ENCODE measurements around the gene PPFIA4. TPM values are rescaled to one million over a fixed set of nuclear protein-coding genes. Genes with fewer than 3 reads are reported as not detected.

Gene PPFIA4
- total and polyA plus RNA-seq, 9 of the 15 experiments (the other 6 are each of a cell fraction or from before 2014, with no cell fraction given): 0.07 to 12.0 (median 0.70) TPM

GRCh38 chr1:203060115-203060514, 33.8 kb downstream of the PPFIA4 start:
- in situ Hi-C loops (cut with MboI): no loop called here
- H3K4me3 ChIP-seq: no peak overlapping the region
- H3K4me2 ChIP-seq (ENCODE audit: insufficient read depth, low read length): no peak overlapping the region
- ATAC-seq (no peak), FAIRE-seq (no peak), DNase-seq (ENCODE audit: extremely low read depth in 1 of 4, low spot score in 3 of 4) (no peak)
- H3K27me3 ChIP-seq (ENCODE audit: control insufficient read depth in 2 of 2, insufficient read depth in 2 of 2, low read length in 2 of 2): peaks cover 51 to 91% of the 10 kb centered on the region in 2 experiments
- H3K9ac ChIP-seq (ENCODE audit: insufficient read depth in 1 of 2, low read depth in 2 of 2, low read length in 2 of 2): no peak overlapping the region
- intact Hi-C loops (cut with micrococcal nuclease): no loop called here
- H3K9me1 ChIP-seq (ENCODE audit: control insufficient read depth, insufficient read depth, low read length): no peaks in the 10 kb centered on the region
- WGBS (ENCODE audit: insufficient coverage, low coverage, missing lambda C conversion rate): 5% methylated on average over 11 of the region's 11 CpGs
- POLR2A ChIA-PET: interaction anchor here (0.8 kb wide), 1 partner anchor 13 kb away, joined by 7 read pairs; no protein-coding TSS in a partner anchor
- H3K36me3 ChIP-seq (ENCODE audit: control insufficient read depth, insufficient read depth, low read length): no peaks in the 10 kb centered on the region
- H4K20me1 ChIP-seq (replicated peaks; ENCODE audit: control insufficient read depth, insufficient read depth, low read length): peaks cover 2% of the 10 kb centered on the region; the same call in 1 of the 2 replicates
- CTCF ChIA-PET (ENCODE audit: low intra/inter-chr PET ratio): no interaction called here
- no peak overlapping the region for H3K27ac ChIP-seq (ENCODE audit: extremely low read depth, low read depth, low read length)
- no peaks in the 10 kb centered on the region for H3K9me3 ChIP-seq (replicated peaks; ENCODE audit: control insufficient read depth, insufficient read depth, low read depth, low read length)
- no peak overlapping the region for H2AFZ ChIP-seq (ENCODE audit: low read depth, low read length)
- H3K79me2 ChIP-seq (ENCODE audit: control insufficient read depth, insufficient read depth, low read length): no peaks in the 10 kb centered on the region
- H3K4me1 ChIP-seq (replicated peaks in 1 of 2; ENCODE audit: control insufficient read depth in 2 of 2, insufficient read depth in 2 of 2, low read length in 2 of 2): peaks cover 0 to 5% of the 10 kb centered on the region in 2 experiments; a peak in 2 of 5 replicates
- no TSS peak for BruUV-seq (replicated peaks)
- TF ChIP-seq BHLHE40 (IDR thresholded peaks at IDR 0.05; ENCODE audit: low read length): no peak
- TF ChIP-seq, protein P1, sequence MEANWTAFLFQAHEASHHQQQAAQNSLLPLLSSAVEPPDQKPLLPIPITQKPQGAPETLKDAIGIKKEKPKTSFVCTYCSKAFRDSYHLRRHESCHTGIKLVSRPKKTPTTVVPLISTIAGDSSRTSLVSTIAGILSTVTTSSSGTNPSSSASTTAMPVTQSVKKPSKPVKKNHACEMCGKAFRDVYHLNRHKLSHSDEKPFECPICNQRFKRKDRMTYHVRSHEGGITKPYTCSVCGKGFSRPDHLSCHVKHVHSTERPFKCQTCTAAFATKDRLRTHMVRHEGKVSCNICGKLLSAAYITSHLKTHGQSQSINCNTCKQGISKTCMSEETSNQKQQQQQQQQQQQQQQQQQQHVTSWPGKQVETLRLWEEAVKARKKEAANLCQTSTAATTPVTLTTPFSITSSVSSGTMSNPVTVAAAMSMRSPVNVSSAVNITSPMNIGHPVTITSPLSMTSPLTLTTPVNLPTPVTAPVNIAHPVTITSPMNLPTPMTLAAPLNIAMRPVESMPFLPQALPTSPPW (CRISPR knock-in tag; IDR thresholded peaks at IDR 0.05): no peak
- TF ChIP-seq CREB3 (tag; conservative IDR thresholded peaks at IDR 0.05; ENCODE audit: low read depth): no peak
- TF ChIP-seq, protein P2, sequence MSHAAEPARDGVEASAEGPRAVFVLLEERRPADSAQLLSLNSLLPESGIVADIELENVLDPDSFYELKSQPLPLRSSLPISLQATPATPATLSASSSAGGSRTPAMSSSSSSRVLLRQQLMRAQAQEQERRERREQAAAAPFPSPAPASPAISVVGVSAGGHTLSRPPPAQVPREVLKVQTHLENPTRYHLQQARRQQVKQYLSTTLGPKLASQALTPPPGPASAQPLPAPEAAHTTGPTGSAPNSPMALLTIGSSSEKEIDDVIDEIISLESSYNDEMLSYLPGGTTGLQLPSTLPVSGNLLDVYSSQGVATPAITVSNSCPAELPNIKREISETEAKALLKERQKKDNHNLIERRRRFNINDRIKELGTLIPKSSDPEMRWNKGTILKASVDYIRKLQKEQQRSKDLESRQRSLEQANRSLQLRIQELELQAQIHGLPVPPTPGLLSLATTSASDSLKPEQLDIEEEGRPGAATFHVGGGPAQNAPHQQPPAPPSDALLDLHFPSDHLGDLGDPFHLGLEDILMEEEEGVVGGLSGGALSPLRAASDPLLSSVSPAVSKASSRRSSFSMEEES (CRISPR knock-in tag; IDR thresholded peaks at IDR 0.05): no peak
- TF ChIP-seq L3MBTL2 (IDR thresholded peaks at IDR 0.05): no peak
- TF ChIP-seq MAX (CRISPR knock-in tag; IDR thresholded peaks at IDR 0.05): no peak
- TF ChIP-seq, protein P3, sequence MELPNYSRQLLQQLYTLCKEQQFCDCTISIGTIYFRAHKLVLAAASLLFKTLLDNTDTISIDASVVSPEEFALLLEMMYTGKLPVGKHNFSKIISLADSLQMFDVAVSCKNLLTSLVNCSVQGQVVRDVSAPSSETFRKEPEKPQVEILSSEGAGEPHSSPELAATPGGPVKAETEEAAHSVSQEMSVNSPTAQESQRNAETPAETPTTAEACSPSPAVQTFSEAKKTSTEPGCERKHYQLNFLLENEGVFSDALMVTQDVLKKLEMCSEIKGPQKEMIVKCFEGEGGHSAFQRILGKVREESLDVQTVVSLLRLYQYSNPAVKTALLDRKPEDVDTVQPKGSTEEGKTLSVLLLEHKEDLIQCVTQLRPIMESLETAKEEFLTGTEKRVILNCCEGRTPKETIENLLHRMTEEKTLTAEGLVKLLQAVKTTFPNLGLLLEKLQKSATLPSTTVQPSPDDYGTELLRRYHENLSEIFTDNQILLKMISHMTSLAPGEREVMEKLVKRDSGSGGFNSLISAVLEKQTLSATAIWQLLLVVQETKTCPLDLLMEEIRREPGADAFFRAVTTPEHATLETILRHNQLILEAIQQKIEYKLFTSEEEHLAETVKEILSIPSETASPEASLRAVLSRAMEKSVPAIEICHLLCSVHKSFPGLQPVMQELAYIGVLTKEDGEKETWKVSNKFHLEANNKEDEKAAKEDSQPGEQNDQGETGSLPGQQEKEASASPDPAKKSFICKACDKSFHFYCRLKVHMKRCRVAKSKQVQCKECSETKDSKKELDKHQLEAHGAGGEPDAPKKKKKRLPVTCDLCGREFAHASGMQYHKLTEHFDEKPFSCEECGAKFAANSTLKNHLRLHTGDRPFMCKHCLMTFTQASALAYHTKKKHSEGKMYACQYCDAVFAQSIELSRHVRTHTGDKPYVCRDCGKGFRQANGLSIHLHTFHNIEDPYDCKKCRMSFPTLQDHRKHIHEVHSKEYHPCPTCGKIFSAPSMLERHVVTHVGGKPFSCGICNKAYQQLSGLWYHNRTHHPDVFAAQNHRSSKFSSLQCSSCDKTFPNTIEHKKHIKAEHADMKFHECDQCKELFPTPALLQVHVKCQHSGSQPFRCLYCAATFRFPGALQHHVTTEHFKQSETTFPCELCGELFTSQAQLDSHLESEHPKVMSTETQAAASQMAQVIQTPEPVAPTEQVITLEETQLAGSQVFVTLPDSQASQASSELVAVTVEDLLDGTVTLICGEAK (IDR thresholded peaks at IDR 0.05): no peak
- TF ChIP-seq, protein P3 (CRISPR knock-in tag; IDR thresholded peaks at IDR 0.05): no peak
